Thoracic aorta (tissue), 2 donors: Measurements from ENCODE around the gene HAPLN3. TPM values are rescaled to one million over a fixed set of nuclear protein-coding genes. Genes with fewer than 3 reads are reported as not detected.
A peak's percentile ranks its signal among the peaks of the same experiment; 100 is the strongest.

ENCODE experiments used
- ATAC-seq: fragments of 150-250 bp; one replicate; pipeline ENCODE4 v1.8.0; 2017; ENCODE audit warnings: low read depth; ENCODE audit not compliant: insufficient number of reproducible peaks, low FRiP score
- DNase-seq: peaks from one replicate; pipeline ENCODE4 v3.0.0-alpha.2; 2020; ENCODE audit warnings: low spot score
- H3K27ac ChIP-seq, 2 donors: fragments of 200-600 bp; sonication (generic); 1 replicate in 1 of 2; 2 replicates in 1 of 2; pipeline ENCODE4 v1.5.1; 2016; ENCODE audit warnings: mild to moderate bottlenecking in 2 of 2, moderate library complexity in 2 of 2
- H3K27me3 ChIP-seq: fragments of 200-600 bp; sonication (generic); replicated peaks from 2 replicates; pipeline ENCODE4 v1.6.0; 2016; ENCODE audit warnings: mild to moderate bottlenecking; ENCODE audit not compliant: insufficient read depth
- H3K36me3 ChIP-seq: fragments of 200-600 bp; sonication (generic); one replicate; pipeline ENCODE4 v1.5.1; 2016
- H3K4me1 ChIP-seq, 2 donors: fragments of 200-600 bp; sonication (generic); 1 replicate in 1 of 2; 2 replicates in 1 of 2; pipeline versions ENCODE4 v1.5.1 to v1.6.0; 2016; ENCODE audit warnings: low read depth in 2 of 2, mild to moderate bottlenecking in 1 of 2; ENCODE audit not compliant: control insufficient read depth in 1 of 2
- H3K4me3 ChIP-seq: fragments of 200-600 bp; sonication (generic); 2 replicates; pipeline ENCODE4 v1.5.1; 2016; ENCODE audit warnings: mild to moderate bottlenecking
- H3K9me3 ChIP-seq: fragments of 200-600 bp; sonication (generic); 2 replicates; pipeline ENCODE4 v1.5.1; 2016
- total RNA-seq, 2 donors: library from RNA; depleted of rRNA; stranded (reverse); fragments of >200 nt; gene quantifications; one replicate each; pipeline versions ENCODE4 v1.1.0 to v1.2.3, GENCODE V29; 2016
- TF ChIP-seq, protein P1 (sequence below): fragments of 200-600 bp; sonication (generic); IDR thresholded peaks from one replicate; pipeline ENCODE4 v1.5.1; 2019; ENCODE audit warnings: antibody characterized with exemption

The HAPLN3 gene
- total RNA-seq, 2 donors from 2014 or later, result 111 to 173 TPM

GRCh38 chr15:88905576-88905975, 10.2 kb upstream of the HAPLN3 start:
- DNase-seq, result no peak
- peak overlapping the region; percentile 21 for H3K4me3 ChIP-seq
- no peaks in the 10 kb centered on the region for H3K9me3 ChIP-seq
- H3K36me3 ChIP-seq, result peaks cover 75% of the 10 kb centered on the region
- H3K27me3 ChIP-seq, result no peaks in the 10 kb centered on the region
- H3K4me1 ChIP-seq, result peaks cover 44 to 99% of the 10 kb centered on the region in 2 donors
- TF ChIP-seq, protein P1, sequence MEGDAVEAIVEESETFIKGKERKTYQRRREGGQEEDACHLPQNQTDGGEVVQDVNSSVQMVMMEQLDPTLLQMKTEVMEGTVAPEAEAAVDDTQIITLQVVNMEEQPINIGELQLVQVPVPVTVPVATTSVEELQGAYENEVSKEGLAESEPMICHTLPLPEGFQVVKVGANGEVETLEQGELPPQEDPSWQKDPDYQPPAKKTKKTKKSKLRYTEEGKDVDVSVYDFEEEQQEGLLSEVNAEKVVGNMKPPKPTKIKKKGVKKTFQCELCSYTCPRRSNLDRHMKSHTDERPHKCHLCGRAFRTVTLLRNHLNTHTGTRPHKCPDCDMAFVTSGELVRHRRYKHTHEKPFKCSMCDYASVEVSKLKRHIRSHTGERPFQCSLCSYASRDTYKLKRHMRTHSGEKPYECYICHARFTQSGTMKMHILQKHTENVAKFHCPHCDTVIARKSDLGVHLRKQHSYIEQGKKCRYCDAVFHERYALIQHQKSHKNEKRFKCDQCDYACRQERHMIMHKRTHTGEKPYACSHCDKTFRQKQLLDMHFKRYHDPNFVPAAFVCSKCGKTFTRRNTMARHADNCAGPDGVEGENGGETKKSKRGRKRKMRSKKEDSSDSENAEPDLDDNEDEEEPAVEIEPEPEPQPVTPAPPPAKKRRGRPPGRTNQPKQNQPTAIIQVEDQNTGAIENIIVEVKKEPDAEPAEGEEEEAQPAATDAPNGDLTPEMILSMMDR, result no peak
- ATAC-seq, result no peak
- peak overlapping the region; percentile 34 to 98 for H3K27ac ChIP-seq

DNA sequence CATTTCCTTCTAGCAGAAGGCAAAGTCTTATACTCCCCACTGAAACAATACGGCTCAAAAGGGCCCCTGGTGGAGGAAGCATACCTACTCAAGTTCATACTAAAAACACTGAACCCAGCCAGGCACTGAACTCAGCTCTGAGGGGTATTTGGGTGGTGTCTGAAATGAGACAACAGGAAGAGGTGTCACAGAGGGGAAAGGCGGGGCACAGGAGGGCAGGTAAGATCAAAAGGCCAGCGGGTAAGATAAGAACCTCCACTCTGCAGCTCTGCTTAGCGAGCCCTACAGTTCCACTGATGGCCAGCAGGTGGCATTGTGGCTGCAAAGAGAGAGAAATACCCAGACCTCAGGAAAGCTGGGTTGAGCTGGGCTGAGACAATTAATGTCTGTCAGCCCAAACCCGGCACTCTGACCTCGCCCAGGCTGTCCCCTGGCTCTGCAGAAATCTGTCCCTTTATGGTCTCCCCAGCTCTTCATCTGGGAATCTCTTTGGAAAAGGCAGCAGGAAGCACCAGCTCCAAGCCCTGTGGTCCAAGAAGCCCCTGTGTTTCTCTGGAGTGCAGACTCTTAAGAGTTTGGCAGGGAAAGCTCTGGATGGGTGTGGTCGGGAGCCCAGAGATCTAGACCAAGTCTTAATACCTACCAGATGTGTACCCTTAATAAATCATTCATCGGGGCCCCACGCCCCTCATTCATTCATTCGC, 9.4 kb upstream of the HAPLN3 start:
- TF ChIP-seq, protein P1, result peak; percentile 99
- no peaks in the 10 kb centered on the region for H3K27me3 ChIP-seq
- peaks cover 44 to 96% of the 10 kb centered on the region in 2 donors for H3K4me1 ChIP-seq
- peak overlapping the region; percentile 21 for H3K4me3 ChIP-seq
- H3K9me3 ChIP-seq, result no peaks in the 10 kb centered on the region
- H3K27ac ChIP-seq, result peak overlapping the region; percentile 34 to 98
- ATAC-seq (peak; percentile 69), DNase-seq (no peak)
- H3K36me3 ChIP-seq, result peaks cover 77% of the 10 kb centered on the region

DNA sequence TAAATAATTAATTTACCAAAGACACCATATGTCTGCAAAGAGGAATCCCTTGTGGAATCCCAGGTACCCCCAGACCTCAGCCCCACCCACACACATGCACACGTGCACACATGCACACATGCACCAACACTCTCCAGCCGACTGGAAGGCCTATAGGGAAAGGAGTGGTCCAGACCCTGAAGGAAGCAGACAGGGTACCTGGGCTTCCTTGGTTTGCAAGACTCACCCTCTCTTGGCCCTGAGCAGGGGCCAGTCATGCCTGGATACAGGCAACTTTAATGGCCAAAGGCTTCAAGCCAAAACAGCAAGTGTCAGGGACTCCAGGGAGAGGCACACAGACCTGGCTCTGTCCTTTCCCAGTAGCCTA, 8.9 kb upstream of the HAPLN3 start:
- no peaks in the 10 kb centered on the region for H3K27me3 ChIP-seq
- peak overlapping the region; percentile 34 to 98 for H3K27ac ChIP-seq
- TF ChIP-seq, protein P1, result no peak
- peaks cover 71% of the 10 kb centered on the region for H3K36me3 ChIP-seq
- peak overlapping the region; percentile 21 for H3K4me3 ChIP-seq
- ATAC-seq (no peak), DNase-seq (no peak)
- peaks cover 43 to 96% of the 10 kb centered on the region in 2 donors for H3K4me1 ChIP-seq
- H3K9me3 ChIP-seq, result no peaks in the 10 kb centered on the region

DNA sequence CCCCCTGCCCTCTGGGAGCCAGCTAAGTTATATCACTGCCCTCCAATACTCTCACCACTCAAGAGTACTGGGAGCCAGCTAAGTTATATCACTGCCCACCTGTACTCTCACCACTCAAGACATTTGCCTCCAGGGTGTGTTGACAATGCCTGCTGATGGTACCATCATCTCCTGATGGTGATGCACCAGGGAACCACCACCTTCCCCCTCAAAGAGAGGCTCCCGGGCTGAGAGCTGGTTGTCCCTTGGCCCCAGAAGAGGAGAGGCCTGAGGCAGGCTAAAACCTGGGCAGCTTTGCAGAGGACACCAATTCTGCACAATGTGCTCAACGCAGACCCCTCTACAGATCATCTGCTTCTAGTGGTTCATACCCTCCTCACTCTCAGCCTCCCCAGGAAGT, 7.5 kb upstream of the HAPLN3 start:
- no peak for ATAC-seq

DNA sequence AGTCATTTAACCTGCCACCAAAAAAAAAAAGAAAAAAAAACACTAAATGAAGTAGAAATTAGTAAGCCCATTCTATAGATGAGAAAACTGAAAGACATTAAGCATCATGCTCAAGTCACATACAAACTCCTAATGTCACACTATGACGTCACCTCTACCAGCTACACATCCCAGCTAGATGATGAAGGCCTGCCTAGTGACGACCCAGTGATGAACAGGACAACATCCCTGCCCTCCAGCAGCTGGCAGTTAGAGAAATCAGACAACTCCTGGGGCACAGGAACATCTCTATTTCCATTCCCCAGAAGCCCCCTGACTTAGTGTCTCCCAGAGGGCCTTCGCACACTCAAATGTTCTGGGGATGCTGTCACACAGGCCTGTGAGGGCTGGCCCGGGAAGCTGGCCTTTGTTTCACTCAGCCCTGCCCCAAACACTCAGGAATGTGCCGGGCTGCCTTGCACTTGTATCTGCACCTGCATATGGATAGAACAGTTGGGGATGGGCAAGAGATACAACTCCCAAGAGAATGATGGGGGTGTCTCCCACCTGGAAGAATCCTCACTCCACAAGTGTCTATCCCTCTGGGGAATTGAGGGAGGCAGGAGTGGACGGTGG, 7.0 kb upstream of the HAPLN3 start:
- H3K27me3 ChIP-seq, result no peaks in the 10 kb centered on the region
- ATAC-seq, result no peak
- peaks cover 31 to 96% of the 10 kb centered on the region in 2 donors for H3K4me1 ChIP-seq
- H3K4me3 ChIP-seq, result no peak overlapping the region
- H3K27ac ChIP-seq, result peak overlapping the region; percentile 34 to 98
- H3K9me3 ChIP-seq, result no peaks in the 10 kb centered on the region
- H3K36me3 ChIP-seq, result peaks cover 60% of the 10 kb centered on the region
- DNase-seq, result no peak
- TF ChIP-seq, protein P1, result no peak

More for the DNA sequence above, 7.5 kb upstream of the HAPLN3 start:
- H3K9me3 ChIP-seq, result no peaks in the 10 kb centered on the region
- TF ChIP-seq, protein P1, result no peak
- H3K27me3 ChIP-seq, result no peaks in the 10 kb centered on the region
- DNase-seq, result no peak
- H3K4me3 ChIP-seq, result no peak overlapping the region
- peaks cover 29 to 96% of the 10 kb centered on the region in 2 donors for H3K4me1 ChIP-seq
- peak overlapping the region; percentile 34 to 98 for H3K27ac ChIP-seq
- peaks cover 60% of the 10 kb centered on the region for H3K36me3 ChIP-seq
